Neural cell (in vitro differentiated cells): Measurements from ENCODE around the gene KIAA1143. TPM values are rescaled to one million over a fixed set of nuclear protein-coding genes. Genes with fewer than 3 reads are reported as not detected.
A peak's percentile ranks its signal among the peaks of the same experiment; 100 is the strongest.

Experiments used
- H2AFZ ChIP-seq: fragments of 200-600, 300-800 bp; sonication (generic), shearing (Covaris generic); 2 replicates; pipeline ENCODE4 v1.6.0; 2014; ENCODE audit warnings: low read depth, mild to moderate bottlenecking, antibody characterized with exemption, low read length, moderate library complexity
- H3F3A ChIP-seq: fragments of 200-600 bp; shearing (Covaris generic); 2 replicates; pipeline ENCODE4 v1.6.1; 2016; ENCODE audit warnings: mild to moderate bottlenecking, moderate library complexity, mixed read lengths, antibody characterized with exemption, low read length; ENCODE audit not compliant: insufficient read depth, poor library complexity, severe bottlenecking
- H3K27ac ChIP-seq: fragments of 200-600, 300-800 bp; sonication (generic), shearing (Covaris generic); 2 replicates; pipeline ENCODE4 v1.5.1; 2014; ENCODE audit warnings: mild to moderate bottlenecking, low read length, moderate library complexity
- H3K27me3 ChIP-seq: fragments of 300-800, 200-600 bp; sonication (generic), shearing (Covaris generic); 2 replicates; pipeline ENCODE4 v1.6.0; 2014; ENCODE audit warnings: mild to moderate bottlenecking, low read depth, low read length, moderate library complexity; ENCODE audit not compliant: insufficient read depth
- H3K36me3 ChIP-seq: fragments of 300-800, 200-600 bp; sonication (generic), shearing (Covaris generic); 2 replicates; pipeline ENCODE4 v1.5.1; 2014; ENCODE audit warnings: mild to moderate bottlenecking, antibody characterized with exemption, low read length, moderate library complexity; ENCODE audit not compliant: insufficient read depth
- H3K4me2 ChIP-seq: fragments of 300-800, 200-600 bp; sonication (generic), shearing (Covaris generic); 2 replicates; pipeline ENCODE4 v1.6.0; 2014; ENCODE audit warnings: mild to moderate bottlenecking, low read length
- H3K4me3 ChIP-seq: fragments of 300-800, 200-600 bp; sonication (generic), shearing (Covaris generic); 2 replicates; pipeline ENCODE4 v1.5.1; 2014; ENCODE audit warnings: mild to moderate bottlenecking, low read length, moderate library complexity
- H3K79me2 ChIP-seq: fragments of 200-600 bp; shearing (Covaris generic); replicated peaks from 2 replicates; pipeline ENCODE4 v1.6.0; 2014; ENCODE audit warnings: mild to moderate bottlenecking, low read length, moderate library complexity; ENCODE audit not compliant: insufficient read depth
- H3K9ac ChIP-seq: fragments of 300-800, 200-600 bp; sonication (generic), shearing (Covaris generic); 2 replicates; pipeline ENCODE4 v1.6.1; 2016; ENCODE audit warnings: mild to moderate bottlenecking, low read length, mixed read lengths
- H3K9me2 ChIP-seq: fragments of 200-600 bp; shearing (Covaris generic); 2 replicates; pipeline ENCODE4 v1.6.1; 2016; ENCODE audit warnings: mild to moderate bottlenecking, low read length, mixed read lengths; ENCODE audit not compliant: insufficient read depth
- H3K9me3 ChIP-seq: fragments of 200-600, 300-800 bp; sonication (generic), shearing (Covaris generic); 2 replicates; pipeline ENCODE4 v1.6.1; 2016; ENCODE audit warnings: mild to moderate bottlenecking, mixed run types, low read length, moderate library complexity, mixed read lengths
- H4K20me1 ChIP-seq: fragments of 200-600 bp; shearing (Covaris generic); 2 replicates; pipeline ENCODE4 v1.6.1; 2016; ENCODE audit warnings: mild to moderate bottlenecking, mixed run types; ENCODE audit not compliant: insufficient read depth
- CTCF ChIP-seq: fragments of 450-650 bp; IDR thresholded peaks from 2 replicates; pipeline ENCODE4 v1.5.1; 2014; ENCODE audit warnings: antibody characterized with exemption, mild to moderate bottlenecking, moderate library complexity; ENCODE audit not compliant: poor library complexity, severe bottlenecking
- EP300 ChIP-seq: fragments of 450-650 bp; conservative IDR thresholded peaks from 2 replicates; pipeline ENCODE4 v1.6.1; 2014; ENCODE audit warnings: antibody characterized with exemption, mild to moderate bottlenecking, moderate library complexity; ENCODE audit not compliant: poor library complexity, severe bottlenecking
- EZH2 ChIP-seq: fragments of 200-600, 300-800 bp; shearing (Covaris generic), sonication (generic); IDR thresholded peaks from 2 replicates; pipeline ENCODE4 v1.6.1; 2014; ENCODE audit warnings: antibody characterized with exemption, low read length, borderline replicate concordance, mild to moderate bottlenecking; ENCODE audit not compliant: insufficient read depth, poor library complexity, severe bottlenecking
- MXI1 ChIP-seq: fragments of 450-650 bp; conservative IDR thresholded peaks from 2 replicates; pipeline ENCODE4 v1.6.1; 2014; ENCODE audit warnings: antibody characterized with exemption, mild to moderate bottlenecking; ENCODE audit not compliant: poor library complexity, severe bottlenecking
- POLR2AphosphoS5 ChIP-seq: IDR thresholded peaks from 2 replicates; pipeline ENCODE4 v1.6.1; 2012
- RAD21 ChIP-seq: fragments of 450-650 bp; conservative IDR thresholded peaks from 2 replicates; pipeline ENCODE4 v1.6.1; 2014; ENCODE audit warnings: antibody characterized with exemption, mild to moderate bottlenecking, moderate library complexity
- REST ChIP-seq: IDR thresholded peaks from 2 replicates; pipeline ENCODE4 v1.6.1; 2012; ENCODE audit warnings: borderline replicate concordance
- SMC3 ChIP-seq: fragments of 450-650 bp; conservative IDR thresholded peaks from 2 replicates; pipeline ENCODE4 v1.6.1; 2014; ENCODE audit warnings: antibody characterized with exemption, mild to moderate bottlenecking, moderate library complexity; ENCODE audit not compliant: poor library complexity
- TAF1 ChIP-seq: IDR thresholded peaks from 2 replicates; pipeline ENCODE4 v1.6.1; 2012; ENCODE audit warnings: low read depth
- polyA plus RNA-seq: library from polyadenylated mRNA; depleted of rRNA; stranded (reverse); fragments of >200 nt; gene quantifications from 2 replicates; pipeline ENCODE4 v1.2.3, GENCODE V29; 2014

The KIAA1143 gene
- polyA plus RNA-seq, 1 donor from 2014 or later, result 18.4 TPM

GRCh38 chr3:44712455-44713075, 48.9 kb downstream of the KIAA1143 start, which contains the start of gene ZNF502:
TSS of gene ZNF502 (plus strand) at chr3:44712660. CDS start at chr3:44720262, 7,602 bp downstream.
- Histone ChIP-seq H3K4me3 (peak within 1 kb of the TSS; percentile 93), H3K27me3 (no peaks in the 10 kb centered on the region), H3K27ac (peak within 1 kb of the TSS; percentile 56), H3F3A (no peaks in the 10 kb centered on the region), H3K9me2 (no peaks in the 10 kb centered on the region), H3K9me3 (no peaks in the 10 kb centered on the region), H4K20me1 (no peaks in the 10 kb centered on the region), H3K4me2 (peak within 1 kb of the TSS; percentile 21), H3K9ac (peak within 1 kb of the TSS; percentile 74), H3K79me2 (no peaks in the 10 kb centered on the region), H3K36me3 (peaks cover 3% of the 10 kb centered on the region), H2AFZ (peak within 1 kb of the TSS; percentile 97)
- TF ChIP-seq TAF1 (peak; percentile 60), SMC3 (peak; percentile 57), POLR2AphosphoS5 (peak; percentile 69), REST (no peak), EP300 (peak; percentile 13), RAD21 (peak; percentile 45), MXI1 (peak; percentile 87), EZH2 (no peak), CTCF (peak; percentile 66)

Other genes with a start within 250 kb of the KIAA1143 start
- gene ZKSCAN7, start 206.4 kb downstream of the KIAA1143 start, polyA plus RNA-seq, result 23.9 and 25.9 TPM in 2 replicates
- gene ZNF660, start 176.7 kb downstream of the KIAA1143 start, polyA plus RNA-seq, result 8.1 and 9.4 TPM in 2 replicates
- 51.9 and 64.1 TPM in 2 replicates for gene ZNF197, start 136.6 kb downstream of the KIAA1143 start, polyA plus RNA-seq
- gene ZNF35, start 112.9 kb downstream of the KIAA1143 start, polyA plus RNA-seq, result 10.3 and 14.9 TPM in 2 replicates
- gene ZNF502, start 49.0 kb downstream of the KIAA1143 start, polyA plus RNA-seq, result 14.3 and 16.0 TPM in 2 replicates
- gene ZNF501, start 32.0 kb downstream of the KIAA1143 start, polyA plus RNA-seq, result 5.6 and 7.3 TPM in 2 replicates
- 1.2 and 5.8 TPM in 2 replicates for gene KIF15, start 175 bp upstream of the KIAA1143 start, polyA plus RNA-seq
- gene TMEM42, start 100.3 kb upstream of the KIAA1143 start, polyA plus RNA-seq, result 15.1 and 18.2 TPM in 2 replicates
- gene TGM4, start 113.0 kb upstream of the KIAA1143 start, polyA plus RNA-seq, result not detected in 2 replicates
- gene ZDHHC3, start 214.6 kb upstream of the KIAA1143 start, polyA plus RNA-seq, result 35.8 and 45.3 TPM in 2 replicates
- gene EXOSC7, start 214.6 kb upstream of the KIAA1143 start, polyA plus RNA-seq, result 80.3 and 87.5 TPM in 2 replicates